GM18868 (cell line): Measurements from ENCODE around the gene NUP214.
"Not testable (repeated sequence)": the region's sequence is repeated elsewhere in the genome, so short reads cannot be mapped to it uniquely, and the experiment has no call there.

ENCODE experiments used
- ATAC-seq: cut with Tn5 transposase; IDR thresholded peaks from one replicate; pipeline ENCODE4 v1.9.1; 2021; ENCODE audit warnings: mild to moderate bottlenecking, moderate library complexity; ENCODE audit not compliant: unreplicated experiment

NUP214 gene

DNA sequence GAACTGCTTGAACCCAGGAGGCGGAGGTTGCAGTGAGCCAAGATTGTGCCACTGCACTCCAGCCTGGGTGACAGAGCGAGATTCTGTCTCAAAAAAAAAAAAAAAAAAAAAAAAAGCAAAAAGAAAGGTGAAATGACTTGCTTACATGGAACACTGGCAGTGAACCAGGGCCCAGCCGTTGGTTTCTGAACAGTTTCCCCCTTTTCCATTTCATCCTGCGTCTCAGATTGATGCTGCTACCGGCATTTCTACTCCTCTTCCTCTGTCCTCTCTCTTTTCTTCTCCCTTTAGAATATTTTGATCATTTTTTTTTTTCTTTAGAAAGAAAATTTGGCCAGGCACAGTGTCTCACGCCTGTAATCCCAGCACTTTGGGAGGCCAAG is 10.0 kb upstream of the NUP214 start:
- not testable (repeated sequence) for ATAC-seq

DNA sequence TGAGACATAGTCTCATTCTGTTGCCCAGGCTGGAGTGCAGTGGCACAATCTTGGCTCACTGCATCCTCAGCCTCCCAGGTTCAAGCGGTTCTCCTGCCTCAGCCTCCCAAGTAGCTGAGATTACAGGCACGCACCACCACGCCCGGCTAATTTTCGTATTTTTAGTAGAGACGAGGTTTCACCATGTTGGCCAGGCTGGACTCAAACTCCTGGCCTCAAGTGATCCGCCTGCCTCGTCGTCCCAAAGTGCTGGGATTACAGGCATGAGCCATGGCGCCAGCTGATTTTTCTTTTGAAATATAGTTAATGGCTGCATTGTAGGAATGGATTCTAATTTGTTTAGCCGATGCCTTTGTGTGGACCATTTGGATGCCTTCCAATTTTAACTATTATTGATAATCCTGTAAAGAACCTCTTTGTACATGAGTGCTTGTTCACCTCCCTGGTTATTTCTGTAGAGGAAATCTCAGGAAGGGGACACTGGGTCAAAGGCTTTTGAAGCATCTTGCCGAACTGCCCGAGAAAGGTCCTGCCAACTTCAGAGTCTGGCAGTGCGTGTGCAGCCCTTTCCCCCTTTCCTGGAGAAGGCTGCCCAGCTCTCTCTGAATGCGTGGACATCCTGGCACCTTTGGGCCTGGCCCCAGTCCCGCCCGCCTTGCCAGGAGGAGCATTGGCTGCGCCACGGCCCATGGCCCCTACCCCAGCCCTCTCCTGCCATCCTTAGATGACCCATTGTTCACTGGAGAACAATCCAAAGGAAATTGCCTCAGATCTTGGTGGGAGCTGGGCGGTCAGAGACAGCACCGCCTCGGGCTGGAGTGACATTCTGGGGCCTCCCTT is 8.9 kb upstream of the NUP214 start:
- no peak for ATAC-seq

DNA sequence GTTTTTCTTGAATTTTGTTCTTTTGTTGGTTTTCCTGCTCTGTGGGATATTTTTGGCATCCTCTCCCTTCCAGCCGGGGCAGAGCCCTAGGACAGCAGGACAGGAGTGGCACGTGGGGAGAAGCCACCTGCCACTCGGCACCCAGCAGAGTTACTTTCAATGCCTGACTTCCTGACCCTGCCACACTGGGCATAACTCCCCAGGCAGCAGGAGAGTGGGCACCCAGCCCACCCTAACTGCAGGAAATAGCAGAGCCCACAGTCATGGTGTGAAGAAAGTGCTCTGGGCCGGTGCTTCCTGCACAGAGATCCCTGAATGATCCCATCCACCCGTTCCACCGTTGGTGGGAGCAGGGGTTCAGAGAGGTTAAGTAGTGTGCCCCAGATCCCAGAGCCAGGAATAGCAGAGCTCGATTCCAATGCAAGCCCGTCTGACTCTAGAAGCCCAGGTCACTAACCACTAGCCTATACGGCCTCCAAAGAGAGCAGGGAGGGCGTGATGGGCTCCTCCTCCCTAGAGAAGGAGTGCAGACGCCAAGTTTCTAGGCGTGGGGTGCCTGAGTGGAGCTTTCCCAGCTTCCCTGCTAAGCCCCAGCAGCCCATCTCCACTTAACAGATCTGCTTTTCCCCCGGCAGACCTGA is 8.1 kb upstream of the NUP214 start:
- no peak for ATAC-seq

DNA sequence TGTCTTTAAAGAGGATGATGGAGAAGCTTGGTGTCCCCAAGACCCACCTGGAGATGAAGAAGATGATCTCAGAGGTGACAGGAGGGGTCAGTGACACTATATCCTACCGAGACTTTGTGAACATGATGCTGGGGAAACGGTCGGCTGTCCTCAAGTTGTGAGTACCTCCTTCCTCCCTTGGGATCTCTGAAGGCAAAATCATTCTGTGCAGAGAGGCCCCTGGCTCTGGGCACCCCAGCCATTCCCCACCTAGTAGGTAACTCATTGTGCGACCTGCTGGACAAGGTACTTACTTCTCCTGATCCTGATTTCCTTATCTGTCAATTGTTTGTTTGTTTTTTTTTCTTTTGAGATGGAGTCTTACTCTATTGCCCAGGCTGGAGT is 7.6 kb upstream of the NUP214 start:
- no peak for ATAC-seq

DNA sequence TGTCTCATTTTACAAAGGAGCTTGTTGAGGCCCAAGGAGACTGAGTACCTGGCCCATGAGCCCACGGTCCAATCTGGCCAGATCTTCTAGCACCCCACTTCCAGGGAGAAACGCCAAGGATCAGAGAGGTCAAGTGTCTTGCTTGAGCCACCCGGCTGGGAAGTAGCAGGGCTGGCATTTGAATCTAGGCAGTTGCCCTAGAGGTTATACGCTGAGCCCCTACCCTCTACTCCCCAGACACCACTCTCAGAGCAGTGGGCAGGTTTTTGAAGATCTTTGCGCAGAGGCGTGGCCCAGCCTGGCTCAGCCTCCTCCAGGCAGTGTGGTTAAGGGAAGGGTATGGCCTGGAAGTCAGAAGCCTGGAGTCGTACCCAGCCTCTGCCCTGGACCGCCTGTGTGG is 5.8 kb upstream of the NUP214 start:
- no peak for ATAC-seq

DNA sequence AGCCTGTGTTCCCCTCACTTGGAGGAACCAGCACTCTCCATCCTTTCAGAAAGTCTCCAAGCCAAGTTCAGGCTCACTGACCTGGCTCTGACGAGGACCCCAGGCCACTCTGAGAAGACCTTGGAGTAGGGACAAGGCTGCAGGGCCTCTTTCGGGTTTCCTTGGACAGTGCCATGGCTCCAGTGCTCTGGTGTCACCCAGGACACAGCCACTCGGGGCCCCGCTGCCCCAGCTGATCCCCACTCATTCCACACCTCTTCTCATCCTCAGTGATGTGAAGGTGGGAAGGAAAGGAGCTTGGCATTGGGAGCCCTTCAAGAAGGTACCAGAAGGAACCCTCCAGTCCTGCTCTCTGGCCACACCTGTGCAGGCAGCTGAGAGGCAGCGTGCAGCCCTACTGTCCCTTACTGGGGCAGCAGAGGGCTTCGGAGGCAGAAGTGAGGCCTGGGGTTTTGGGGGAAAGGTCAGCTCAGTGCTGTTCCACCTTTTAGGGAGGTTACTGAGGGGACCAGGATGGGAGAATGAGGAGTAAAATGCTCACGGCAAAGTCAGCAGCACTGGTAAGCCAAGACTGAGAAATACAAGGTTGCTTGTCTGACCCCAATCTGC is 4.7 kb upstream of the NUP214 start:
- no peak for ATAC-seq

DNA sequence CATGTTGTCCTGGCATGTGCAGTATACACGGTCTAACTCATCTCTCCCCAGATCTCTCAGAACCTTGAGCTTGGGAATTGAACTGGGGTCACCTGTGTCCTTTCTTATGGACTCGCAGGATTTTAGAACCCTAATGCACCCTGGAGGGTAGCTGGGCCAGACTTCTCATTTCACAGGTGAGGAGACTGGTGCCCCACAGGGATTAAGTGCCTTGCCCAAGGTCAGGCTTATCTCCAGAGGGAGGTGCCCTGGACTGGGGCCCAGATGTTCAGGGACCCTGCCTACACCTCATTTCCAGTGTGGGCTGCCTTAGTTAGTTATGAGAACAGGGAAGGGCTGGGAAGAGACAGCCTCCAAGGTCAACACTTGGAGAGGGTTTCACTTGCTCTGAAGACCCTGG is 4.0 kb upstream of the NUP214 start:
- no peak for ATAC-seq

DNA sequence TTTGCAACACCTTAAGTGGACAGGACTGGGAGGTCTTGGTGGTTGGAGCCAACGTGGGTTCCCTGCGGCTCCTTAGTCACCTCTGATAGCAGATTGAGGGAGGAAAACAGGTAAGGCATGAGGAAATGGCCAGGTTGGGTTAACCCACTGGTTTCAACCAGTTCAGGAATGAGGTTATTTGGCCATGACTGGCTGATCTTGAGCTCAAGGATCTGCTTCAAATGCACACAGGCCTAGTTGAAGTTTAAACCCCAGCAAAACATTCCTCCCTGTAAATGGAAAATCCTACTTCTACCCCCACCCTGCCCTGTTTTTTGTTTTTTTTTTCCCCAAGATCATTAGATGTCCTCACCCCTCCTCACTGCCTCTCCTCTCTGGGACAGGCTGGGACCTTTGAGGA is 3.2 kb upstream of the NUP214 start:
- no peak for ATAC-seq

DNA sequence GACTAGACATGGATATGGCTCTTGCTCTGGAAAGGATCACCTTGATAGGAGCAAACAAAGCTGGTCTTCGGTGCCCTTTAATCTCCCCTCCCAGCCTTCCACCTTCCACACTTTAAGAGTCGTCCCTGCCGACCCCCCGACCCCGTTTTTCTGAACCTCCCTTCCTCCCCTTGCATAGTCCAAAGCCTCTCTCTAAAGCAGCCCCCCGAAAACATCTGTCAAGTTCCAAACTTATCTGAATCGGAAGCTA is 423 bp upstream of the NUP214 start:
- ATAC-seq, result no peak

DNA sequence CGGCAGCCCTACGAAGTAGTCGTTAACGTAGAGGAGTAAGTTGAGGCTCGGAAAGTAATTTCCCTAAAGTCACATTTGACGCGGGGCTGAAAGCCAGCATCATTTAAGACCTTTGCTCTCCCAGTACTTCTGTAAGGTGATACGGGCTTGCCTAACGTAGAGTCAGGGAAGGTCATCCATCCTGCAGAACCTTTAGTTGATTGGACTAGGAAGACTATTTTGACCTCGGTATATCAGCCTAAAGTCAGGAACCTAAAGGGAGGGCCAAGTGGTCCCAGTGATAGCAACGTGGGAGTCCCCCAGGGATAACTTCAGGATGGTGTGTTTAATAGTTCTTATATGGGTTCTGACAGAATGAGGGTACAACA is 657 bp downstream of the NUP214 start:
- ATAC-seq, result no peak

DNA sequence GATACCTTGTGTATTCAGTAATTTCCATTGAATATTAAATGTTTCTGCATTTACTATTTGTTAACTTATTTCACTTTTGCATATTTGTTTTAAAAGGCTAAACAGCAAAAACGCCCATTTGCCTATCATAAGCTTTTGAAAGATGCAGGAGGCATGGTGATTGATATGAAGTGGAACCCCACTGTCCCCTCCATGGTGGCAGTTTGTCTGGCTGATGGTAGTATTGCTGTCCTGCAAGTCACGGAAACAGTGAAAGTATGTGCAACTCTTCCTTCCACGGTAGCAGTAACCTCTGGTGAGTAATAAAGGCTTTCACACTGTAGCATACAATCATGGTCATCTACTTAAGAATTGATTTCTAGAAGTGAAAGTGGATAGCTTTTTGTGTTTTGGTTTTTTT is 3.8 kb downstream of the NUP214 start:
- ATAC-seq, result no peak

DNA sequence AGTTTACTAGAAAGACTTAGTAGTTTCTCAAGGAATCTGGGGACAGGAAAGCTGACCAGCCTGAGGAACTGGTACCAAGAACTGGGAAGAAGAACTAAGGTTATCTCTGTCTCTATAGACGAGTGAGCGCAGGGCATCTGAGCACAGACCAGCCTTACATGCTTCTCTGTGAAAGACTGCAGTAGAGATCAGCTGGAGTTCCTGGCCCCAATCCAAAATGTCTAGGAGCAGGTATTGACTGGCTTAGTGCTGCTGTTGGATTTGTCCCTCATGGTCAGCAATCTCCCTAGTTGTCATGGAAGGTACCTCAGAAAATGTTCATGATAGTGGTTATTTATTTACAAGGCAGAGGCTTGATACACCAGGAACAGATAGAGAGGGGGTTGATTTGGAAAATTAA is 13.3 kb downstream of the NUP214 start:
- ATAC-seq, result no peak

DNA sequence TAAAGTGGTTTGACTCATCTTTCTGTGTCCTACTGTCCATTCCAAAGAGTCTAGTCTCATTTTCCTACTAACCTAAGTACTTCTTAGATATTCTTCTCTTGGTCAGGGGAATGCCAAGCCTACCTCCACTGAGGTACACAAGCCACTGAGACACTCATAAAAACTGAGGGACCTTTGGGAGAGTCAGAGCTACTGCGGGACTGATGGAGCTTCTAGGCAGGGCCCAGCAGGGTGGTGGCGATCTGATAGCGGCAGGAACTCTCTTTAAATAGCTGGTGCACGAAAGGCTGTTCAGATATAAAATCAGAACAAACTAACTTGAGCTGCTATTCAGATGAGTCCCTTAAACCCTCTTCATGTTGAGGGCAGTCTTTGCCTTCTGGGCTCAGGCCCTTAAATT is 14.7 kb downstream of the NUP214 start:
- ATAC-seq, result no peak

DNA sequence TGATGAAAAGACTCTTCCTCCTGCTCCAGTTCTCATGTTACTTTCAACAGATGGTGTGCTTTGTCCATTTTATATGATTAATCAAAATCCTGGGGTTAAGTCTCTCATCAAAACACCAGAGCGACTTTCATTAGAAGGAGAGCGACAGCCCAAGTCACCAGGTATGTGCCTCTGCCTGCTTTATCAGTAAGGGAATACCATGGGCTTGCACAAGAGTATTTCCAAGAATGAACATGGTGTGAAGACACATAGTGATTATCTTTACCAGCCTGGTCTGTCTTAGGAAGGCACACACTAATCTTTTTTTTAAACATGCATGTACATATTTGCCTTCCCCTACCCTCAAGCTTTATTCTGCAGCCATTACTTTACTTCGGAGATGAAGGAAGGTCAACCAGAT is 15.2 kb downstream of the NUP214 start:
- no peak for ATAC-seq

DNA sequence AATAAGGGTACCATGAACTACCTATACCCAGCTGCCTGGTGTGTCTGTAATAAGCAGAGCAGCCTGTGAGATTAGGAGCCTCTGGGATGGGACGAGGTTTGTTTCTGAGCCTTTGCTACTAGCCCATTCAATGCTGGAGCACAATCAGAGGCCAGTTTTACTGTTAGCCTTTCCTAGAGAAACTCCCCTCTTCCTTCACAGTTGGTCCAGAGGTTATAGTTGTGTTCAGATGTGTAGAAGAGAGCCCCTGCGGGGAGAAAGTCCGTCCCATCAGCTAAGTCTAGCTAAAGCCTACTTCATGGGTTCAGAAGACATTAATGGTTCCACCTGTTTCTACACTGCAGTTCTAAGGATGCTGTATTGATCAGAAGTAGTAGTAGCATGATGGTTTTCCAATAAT is 16.8 kb downstream of the NUP214 start:
- no peak for ATAC-seq

DNA sequence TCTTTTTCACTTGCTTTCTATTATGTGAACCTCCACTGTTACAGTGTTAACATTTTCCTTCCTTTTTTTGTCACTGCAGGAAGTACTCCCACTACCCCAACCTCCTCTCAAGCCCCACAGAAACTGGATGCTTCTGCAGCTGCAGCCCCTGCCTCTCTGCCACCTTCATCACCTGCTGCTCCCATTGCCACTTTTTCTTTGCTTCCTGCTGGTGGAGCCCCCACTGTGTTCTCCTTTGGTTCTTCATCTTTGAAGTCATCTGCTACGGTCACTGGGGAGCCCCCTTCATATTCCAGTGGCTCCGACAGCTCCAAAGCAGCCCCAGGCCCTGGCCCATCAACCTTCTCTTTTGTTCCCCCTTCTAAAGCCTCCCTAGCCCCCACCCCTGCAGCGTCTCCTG is 18.8 kb downstream of the NUP214 start:
- no peak for ATAC-seq

DNA sequence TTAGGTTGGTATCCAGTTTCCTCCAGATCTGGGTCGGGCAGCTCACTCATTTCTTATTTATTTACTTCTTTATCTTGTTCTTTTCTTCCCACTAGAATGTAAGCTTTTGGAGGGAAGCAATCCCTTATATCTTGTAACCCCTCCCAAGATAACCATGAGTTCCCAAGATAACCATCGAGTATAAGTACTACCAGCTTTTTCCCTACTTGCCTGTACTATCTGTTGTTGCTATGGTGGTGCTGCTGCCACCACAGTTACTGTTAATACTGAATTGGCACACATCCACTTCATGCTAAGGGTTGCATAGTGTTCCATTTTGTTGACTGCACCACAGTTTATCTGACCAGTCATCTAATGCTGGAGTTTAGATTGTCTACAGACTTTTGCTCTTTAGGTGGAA is 19.9 kb downstream of the NUP214 start:
- no peak for ATAC-seq

DNA sequence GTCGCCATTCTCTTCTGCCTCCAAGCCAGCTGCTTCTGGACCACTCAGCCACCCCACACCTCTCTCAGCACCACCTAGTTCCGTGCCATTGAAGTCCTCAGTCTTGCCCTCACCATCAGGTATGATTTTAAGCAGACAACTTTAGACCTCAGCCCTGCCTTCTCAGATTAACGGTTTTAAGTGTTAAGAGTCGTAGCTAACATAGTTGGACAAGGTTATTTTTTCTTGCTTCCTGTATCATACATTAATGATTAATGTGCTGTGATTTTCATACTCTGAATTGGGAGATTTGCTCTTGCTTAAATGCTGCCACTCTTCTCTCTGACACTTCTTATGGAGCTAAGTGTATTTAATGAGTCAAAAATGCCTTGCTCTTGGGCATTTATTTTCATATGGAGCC is 20.8 kb downstream of the NUP214 start:
- no peak for ATAC-seq

DNA sequence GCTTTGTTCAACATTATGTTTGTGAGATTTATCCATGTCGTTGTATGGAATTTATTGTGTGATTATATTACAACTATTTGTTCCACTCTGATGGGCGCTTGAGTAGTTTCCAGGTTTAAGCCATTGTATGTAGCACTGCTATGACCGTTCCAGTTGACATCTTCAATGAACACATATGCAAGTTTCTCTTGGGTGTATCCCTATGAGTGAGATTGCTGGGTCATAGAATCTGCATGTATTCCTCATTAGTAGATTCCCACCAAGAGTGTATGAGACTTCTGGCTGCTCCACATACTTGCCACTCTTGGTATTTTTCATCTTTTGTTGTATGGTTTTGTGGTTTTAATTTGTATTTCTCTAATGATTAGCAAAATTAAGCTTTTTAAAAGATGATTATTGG is 22.9 kb downstream of the NUP214 start:
- ATAC-seq, result no peak

DNA sequence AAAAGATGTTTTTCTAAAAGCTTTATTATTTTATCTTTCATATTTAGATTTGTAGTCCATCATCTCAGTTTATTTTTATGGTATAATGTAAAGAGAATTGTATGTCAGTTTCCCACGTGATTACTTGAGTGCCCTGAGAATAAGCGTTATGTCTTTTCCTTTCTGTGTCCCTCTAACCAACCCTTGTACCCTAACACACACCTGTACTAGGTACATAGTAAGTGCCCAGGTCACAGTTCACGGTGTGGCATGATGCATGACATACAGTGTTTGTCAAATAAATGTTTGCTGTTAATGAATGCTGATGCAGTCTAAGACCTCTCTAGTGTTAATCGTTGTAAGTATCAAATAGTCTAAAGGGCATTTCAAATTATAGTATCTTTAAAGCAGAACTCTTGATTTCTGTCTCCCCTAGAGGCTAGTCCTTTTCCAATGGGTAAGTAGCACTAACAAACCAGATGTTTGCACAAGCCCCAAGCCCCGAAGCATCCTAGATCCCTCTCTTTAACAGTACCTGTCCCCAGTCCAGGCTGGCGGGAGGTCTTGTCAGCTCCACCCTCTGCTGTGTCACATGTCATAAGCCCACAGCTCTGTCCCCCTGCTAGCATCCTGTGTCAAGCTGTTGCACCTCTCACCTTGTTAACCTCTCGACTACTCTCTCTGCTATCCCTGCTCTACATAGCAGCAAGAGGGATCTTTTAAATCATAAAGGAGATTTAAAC is 23.7 kb downstream of the NUP214 start:
- ATAC-seq, result no peak

DNA sequence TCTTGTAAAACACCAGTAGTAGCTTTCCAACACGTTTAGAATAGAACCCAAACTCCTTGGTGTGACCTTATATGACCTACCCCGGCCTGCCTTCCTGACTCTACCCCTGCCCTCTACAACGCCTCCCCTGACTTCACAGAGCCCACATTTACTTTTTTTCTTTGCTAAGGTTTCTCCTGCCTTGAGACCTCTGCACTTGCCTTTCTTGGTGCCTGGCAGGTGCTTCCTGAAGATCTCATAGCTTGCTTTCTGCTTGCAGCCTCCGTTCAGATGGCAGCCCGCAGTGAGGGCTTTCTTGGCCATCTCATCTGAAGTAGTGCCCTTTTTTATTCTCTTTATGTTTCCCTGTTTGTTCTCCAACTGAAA is 24.3 kb downstream of the NUP214 start:
- no peak for ATAC-seq

DNA sequence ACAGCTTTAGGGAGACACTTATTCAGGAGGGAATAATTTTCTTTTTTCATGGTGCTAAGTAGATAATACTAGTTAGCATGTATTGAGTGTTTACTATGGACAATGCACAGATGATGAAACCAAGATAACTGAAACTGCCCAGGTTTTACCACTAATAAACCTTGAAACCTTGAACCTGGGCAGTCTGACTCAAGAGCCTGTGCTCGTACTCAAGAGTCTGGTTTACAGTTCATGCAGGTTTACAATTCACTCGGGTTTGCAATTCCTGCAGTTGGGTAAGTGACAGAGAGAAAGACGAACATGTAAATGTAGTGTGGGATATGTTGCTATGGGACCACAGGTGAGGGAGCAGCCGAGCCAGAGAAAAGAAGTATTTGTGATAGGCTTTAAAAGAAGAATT is 28.2 kb downstream of the NUP214 start:
- ATAC-seq, result no peak
